Bronchial epithelial cell (primary cell): ENCODE results near the gene SARS1. TPM values are rescaled to one million over a fixed set of nuclear protein-coding genes. Genes with fewer than 3 reads are reported as not detected.
A peak's percentile ranks its signal among the peaks of the same experiment; 100 is the strongest.

Experiments
- DNase-seq: peaks from one replicate; pipeline ENCODE4 v3.0.0-alpha.2; 2010; ENCODE audit warnings: low read depth
- FAIRE-seq: peaks from 2 replicates; lab custom pipeline; 2011; peaks lifted over from hg19 to GRCh38; lab: Jason Lieb, UNC
- H3K27me3 ChIP-seq: 2 replicates; pipeline ENCODE4 v1.5.1; 2011; ENCODE audit warnings: low read length; ENCODE audit not compliant: control insufficient read depth, insufficient read depth
- H3K36me3 ChIP-seq: 2 replicates; pipeline ENCODE4 v1.5.1; 2011; ENCODE audit warnings: low read length; ENCODE audit not compliant: control insufficient read depth, insufficient read depth
- H3K4me3 ChIP-seq: 2 replicates; pipeline ENCODE4 v1.5.1; 2011; ENCODE audit warnings: mild to moderate bottlenecking, low read depth, low read length, control low read depth
- CTCF ChIP-seq: IDR thresholded peaks from 2 replicates; pipeline ENCODE4 v1.5.1; 2011; ENCODE audit warnings: mild to moderate bottlenecking, moderate library complexity, low read length, control low read depth, inconsistent platforms; ENCODE audit not compliant: insufficient read depth, severe bottlenecking
- total RNA-seq: library from RNA; depleted of rRNA; stranded (reverse); fragments of >200 nt; gene quantifications from 2 replicates; pipeline ENCODE4 v1.2.1, GENCODE V29; 2014

SARS1 gene
- total RNA-seq, 1 donor from 2014 or later = 572 TPM

DNA sequence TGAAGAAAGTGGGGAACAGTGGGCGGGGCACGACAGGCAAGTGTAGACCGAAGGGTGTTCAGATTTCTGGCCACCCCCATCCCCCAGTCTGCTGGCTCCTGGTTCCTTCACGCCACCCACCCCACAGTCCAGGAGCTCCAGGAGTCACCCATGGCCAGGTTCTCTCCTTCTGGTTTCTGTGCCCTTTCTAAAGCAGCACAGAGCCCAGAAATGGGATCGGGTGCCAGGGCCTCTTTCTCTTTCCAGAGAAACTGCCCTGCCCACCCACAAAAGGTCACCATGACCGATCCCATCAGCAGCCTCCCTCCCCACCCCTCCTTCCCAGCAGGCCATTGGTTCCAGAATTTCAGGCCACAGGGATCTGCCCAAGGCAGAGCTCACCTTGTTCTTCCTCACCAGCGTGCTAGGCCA lies 32.4 kb downstream of the SARS1 start:
- no peak overlapping the region for H3K4me3 ChIP-seq
- no peak for FAIRE-seq
- no peaks in the 10 kb centered on the region for H3K27me3 ChIP-seq
- H3K36me3 ChIP-seq = peaks cover 2% of the 10 kb centered on the region
- no peak for DNase-seq
- no peak for TF ChIP-seq CTCF

DNA sequence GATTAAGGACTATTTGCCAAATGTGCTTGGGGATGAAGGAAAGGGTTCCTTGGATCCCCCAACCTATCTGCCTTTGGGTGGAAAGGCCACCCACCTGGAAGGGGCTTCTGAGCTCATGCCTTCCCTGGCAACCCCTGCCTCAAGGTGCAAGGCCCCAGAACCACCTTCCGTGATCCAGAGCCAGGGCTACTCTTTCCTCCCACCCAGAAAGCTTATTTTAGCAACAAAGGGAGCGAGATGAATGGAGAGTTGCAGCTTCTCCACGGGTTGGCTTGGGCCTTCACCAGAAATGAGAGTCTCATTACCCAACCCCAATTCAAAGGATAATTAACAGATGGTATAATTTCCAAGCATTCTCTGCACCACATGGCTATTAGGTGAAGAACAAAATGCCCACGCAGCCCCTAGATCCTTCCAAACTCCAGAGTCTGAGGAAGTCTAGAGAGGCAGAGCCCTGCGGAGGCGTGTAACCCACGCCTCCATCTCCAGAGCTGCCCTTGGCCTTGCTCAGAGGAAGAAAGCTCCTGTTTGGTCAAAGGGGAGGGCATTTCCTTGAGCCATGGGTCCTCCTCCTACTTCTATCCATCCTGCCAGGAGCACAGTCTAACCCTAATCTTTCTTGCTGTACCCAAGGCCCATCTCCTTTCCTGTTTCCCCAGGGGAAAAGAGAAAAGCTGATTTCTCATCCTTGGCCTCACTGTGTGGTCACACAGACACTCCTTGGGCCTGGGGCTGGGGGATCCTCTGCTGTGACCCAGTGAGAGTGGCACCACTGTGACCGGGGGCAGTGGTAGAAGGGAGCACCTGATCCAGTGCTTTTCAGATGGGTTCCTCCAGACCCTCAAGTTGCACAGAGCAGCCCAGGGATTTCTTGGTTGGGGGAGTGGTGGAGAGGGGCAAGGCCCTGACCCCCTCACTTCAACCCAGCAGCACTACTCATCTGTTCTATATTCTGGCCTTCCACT lies 34.0 kb downstream of the SARS1 start:
- H3K4me3 ChIP-seq = no peak overlapping the region
- FAIRE-seq (no peak), DNase-seq (no peak)
- H3K36me3 ChIP-seq = peaks cover 11% of the 10 kb centered on the region
- H3K27me3 ChIP-seq = no peaks in the 10 kb centered on the region
- TF ChIP-seq CTCF = no peak

DNA sequence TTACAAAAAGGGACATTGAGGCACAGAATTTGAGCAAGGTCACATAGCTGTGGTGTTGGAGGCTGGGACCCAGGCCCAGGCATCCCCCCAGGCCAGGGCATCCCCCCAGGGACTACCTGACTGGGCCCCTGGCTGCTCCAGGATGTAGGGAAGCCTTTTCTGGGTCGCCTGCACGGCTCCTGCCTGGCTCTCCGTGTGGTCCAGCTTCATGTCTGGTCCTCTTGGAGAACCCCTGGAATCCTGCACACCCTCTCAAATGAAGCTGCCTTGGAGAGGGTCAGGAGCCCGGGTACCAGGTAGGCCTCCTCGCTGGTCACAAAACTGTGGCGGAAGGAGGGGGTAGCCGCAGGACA lies 34.7 kb downstream of the SARS1 start:
- no peak for TF ChIP-seq CTCF
- DNase-seq (no peak), FAIRE-seq (no peak)
- Histone ChIP-seq H3K4me3 (no peak overlapping the region), H3K27me3 (no peaks in the 10 kb centered on the region), H3K36me3 (peaks cover 11% of the 10 kb centered on the region)

DNA sequence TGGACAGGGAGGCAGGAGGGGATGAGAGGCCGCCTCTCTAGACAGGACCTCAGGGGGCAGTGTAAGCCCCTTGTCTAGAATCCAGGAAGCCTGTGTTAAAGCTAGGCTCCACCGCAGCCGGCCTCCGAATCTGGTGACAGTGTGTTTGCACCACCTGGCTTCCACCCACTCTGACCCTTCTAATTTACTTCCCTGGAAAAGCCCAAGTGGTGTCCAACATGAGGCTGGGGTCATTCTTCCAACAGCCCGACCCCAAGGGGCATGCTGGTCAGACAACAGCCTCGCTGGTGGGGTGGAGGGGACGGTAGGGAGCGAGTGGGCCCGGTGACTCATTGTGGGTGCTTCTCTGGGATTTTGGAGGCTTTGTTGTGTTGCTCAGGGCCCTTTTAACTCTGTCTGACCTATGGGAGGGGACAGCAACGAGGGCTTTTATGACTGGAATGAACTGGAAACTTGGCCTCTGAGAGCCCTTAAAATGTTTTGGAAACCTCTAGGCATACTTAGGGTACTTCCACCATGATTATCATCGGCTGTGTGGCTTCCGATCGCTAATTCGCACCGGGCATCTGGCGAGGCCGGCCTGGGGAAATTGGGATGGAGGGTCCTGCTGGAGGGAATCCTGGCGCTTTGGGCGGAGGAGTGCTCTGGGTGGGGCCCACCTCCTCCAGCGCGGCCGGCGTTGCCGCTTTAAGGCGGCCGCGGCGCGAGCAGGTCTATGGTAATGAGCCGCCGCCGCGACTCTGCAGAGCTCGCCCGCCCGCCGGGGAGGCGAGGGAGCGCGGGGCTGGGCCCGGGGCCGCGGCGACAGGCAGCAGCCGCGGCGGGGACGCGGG lies 35.3 kb downstream of the SARS1 start, which contains the start of gene CELSR2:
CELSR2 (plus strand) TSS at position 743 of the 833 bp plus-strand sequence. CDS start 541 bp downstream, outside the sequence.
- DNase-seq (no peak), FAIRE-seq (no peak)
- no peak for TF ChIP-seq CTCF
- H3K27me3 ChIP-seq = no peaks in the 10 kb centered on the region
- H3K4me3 ChIP-seq = peak within 1 kb of the TSS; percentile 48
- peaks cover 11% of the 10 kb centered on the region for H3K36me3 ChIP-seq

GRCh38 chr1:109249654-109250401 lies 36.1 kb downstream of the SARS1 start:
- Histone ChIP-seq H3K36me3 (peaks cover 11% of the 10 kb centered on the region), H3K27me3 (no peaks in the 10 kb centered on the region), H3K4me3 (peak overlapping the region; percentile 48)
- no peak for TF ChIP-seq CTCF
- DNase-seq = no peak
- no peak for FAIRE-seq
